ENCODE data around the gene NGDN. TPM values are rescaled to one million over a fixed set of nuclear protein-coding genes. Genes with fewer than 3 reads are reported as not detected.

Gene NGDN
- total and polyA plus RNA-seq, 2 donors (not counting 3 experiments of a cell fraction or from before 2014, with no cell fraction given): 25.6 to 36.5 TPM

- no peaks in the 10 kb centered on the region for H4K20me1 ChIP-seq (replicated peaks; ENCODE audit: control insufficient read depth, extremely low read depth, insufficient read depth, low read length)
- DNase-seq (ENCODE audit: low read depth, low spot score) (no peak), FAIRE-seq (no peak)
- ChIA-PET CTCF (no interaction called here), POLR2A (no interaction called here)
- intact Hi-C loops (cut with micrococcal nuclease): no loop called here
- H3K4me3 ChIP-seq (replicated peaks in 1 of 3; ENCODE audit: insufficient read depth in 1 of 3, low read depth in 1 of 3, low read length in 3 of 3): no peak overlapping the region
- H3K4me2 ChIP-seq (ENCODE audit: insufficient read depth, low read length): no peak overlapping the region
- H3K9me1 ChIP-seq (replicated peaks; ENCODE audit: control insufficient read depth, extremely low read depth, insufficient read depth, low read length): no peaks in the 10 kb centered on the region
- TF ChIP-seq POLR2A (IDR thresholded peaks at IDR 0.05; ENCODE audit: low read depth, low read length): no peak
- TF ChIP-seq JUN (IDR thresholded peaks at IDR 0.05; ENCODE audit: borderline replicate concordance, insufficient read depth, insufficient read length, low read depth): no peak
- no peak for TF ChIP-seq MYC (IDR thresholded peaks at IDR 0.05; ENCODE audit: low read depth, low read length)
- no peak for TF ChIP-seq FOS (IDR thresholded peaks at IDR 0.05; ENCODE audit: borderline replicate concordance, insufficient read depth, low read length)
- no peak for TF ChIP-seq EZH2 (IDR thresholded peaks at IDR 0.05; ENCODE audit: borderline replicate concordance, low read depth, low read length, severe bottlenecking)
- no peak for TF ChIP-seq CTCF (IDR thresholded peaks at IDR 0.05; ENCODE audit: extremely low read depth in 1 of 2, insufficient read depth in 1 of 2, low read depth in 1 of 2, low read length in 2 of 2)
- no peak for TF ChIP-seq GATA2 (IDR thresholded peaks at IDR 0.05; ENCODE audit: insufficient read depth, insufficient read length, low read depth, low read length)
- TF ChIP-seq POLR2AphosphoS5 (IDR thresholded peaks at IDR 0.05; ENCODE audit: insufficient read depth, low read depth, low read length): no peak
- no peaks in the 10 kb centered on the region for H3K9me3 ChIP-seq (replicated peaks; ENCODE audit: control insufficient read depth, insufficient read depth, low read length)
- H3K79me2 ChIP-seq (ENCODE audit: control insufficient read depth, insufficient read depth, low read length): no peaks in the 10 kb centered on the region
- H3K9ac ChIP-seq (replicated peaks; ENCODE audit: extremely low read depth, insufficient read depth, low read length): no peak overlapping the region
- no TSS peak for BruUV-seq (replicated peaks)
- H3K27me3 ChIP-seq (ENCODE audit: control insufficient read depth in 2 of 2, insufficient read depth in 2 of 2, low read length in 2 of 2): peaks cover 0 to 2% of the 10 kb centered on the region in 2 experiments
- dilution Hi-C loops (cut with MboI; ENCODE audit: extremely low pct_ligation_motif_present, low sequenced_read_pairs): no loop called here
- no peak overlapping the region for H3K27ac ChIP-seq (ENCODE audit: insufficient read depth, low read depth, low read length)
- H3K36me3 ChIP-seq (ENCODE audit: control insufficient read depth in 2 of 2, extremely low read depth in 1 of 2, insufficient read depth in 2 of 2, low read length in 2 of 2): no peaks in the 10 kb centered on the region
- no peak overlapping the region for H2AFZ ChIP-seq (ENCODE audit: low read depth, low read length)
- no peaks in the 10 kb centered on the region for H3K4me1 ChIP-seq (ENCODE audit: control insufficient read depth, extremely low read depth, insufficient read depth, low read length)
Measured at GRCh38 chr14:23441076-23441475, 28.4 kb upstream of the NGDN start.
